GM21381 (cell line): ENCODE results near the gene ZDHHC19.
"Not testable (repeated sequence)": the region's sequence is repeated elsewhere in the genome, so short reads cannot be mapped to it uniquely, and the experiment has no call there.

Source experiments
- ATAC-seq: cut with Tn5 transposase; IDR thresholded peaks from one replicate; pipeline ENCODE4 v1.9.1; 2021; ENCODE audit warnings: mild to moderate bottlenecking, moderate library complexity; ENCODE audit not compliant: unreplicated experiment

ZDHHC19 gene

DNA sequence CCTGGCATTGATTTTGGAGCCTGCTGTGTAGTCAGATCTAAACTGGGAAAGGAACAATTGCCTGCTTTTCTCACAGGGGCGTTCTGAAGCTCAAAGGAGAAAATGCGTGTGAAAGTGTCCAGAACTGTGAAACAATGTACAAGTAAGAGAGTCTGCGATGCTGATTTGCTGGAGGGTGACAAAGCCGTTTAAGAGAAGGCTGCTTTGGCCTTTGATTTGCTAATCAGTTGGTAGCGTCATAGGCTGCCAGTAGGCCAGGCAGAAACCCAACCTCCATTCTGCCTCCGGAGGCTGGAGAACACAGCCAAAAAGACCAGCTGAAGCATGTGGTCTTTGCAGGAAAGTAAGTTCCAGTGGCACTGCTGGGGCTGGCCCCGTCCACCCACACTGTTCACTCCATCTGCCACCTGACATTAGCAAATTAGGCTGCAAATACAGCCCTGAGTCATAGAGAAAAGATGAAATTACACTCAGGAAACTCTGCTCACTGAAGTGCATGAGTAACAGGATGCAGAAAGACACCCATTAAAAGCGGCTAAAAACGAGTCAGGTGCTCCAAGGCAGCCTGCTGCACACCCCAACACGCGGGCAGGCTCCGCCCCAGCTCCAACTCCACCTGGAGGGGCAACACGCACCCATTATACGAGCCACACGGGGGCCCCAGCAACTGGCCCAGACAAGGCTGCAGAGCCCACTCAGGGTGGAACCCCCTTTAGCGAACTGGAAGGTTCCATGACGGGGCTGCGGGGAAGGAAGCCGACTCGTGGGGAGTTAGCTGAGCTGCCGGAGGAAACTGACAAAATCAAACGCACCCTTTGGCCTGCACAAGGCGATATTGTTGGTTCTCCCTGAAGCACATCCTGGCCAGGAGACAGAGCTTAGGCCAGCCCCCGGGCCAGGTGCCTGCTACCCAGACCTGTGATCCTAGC is 31.6 kb downstream of the ZDHHC19 start:
- ATAC-seq: peak; percentile 71

DNA sequence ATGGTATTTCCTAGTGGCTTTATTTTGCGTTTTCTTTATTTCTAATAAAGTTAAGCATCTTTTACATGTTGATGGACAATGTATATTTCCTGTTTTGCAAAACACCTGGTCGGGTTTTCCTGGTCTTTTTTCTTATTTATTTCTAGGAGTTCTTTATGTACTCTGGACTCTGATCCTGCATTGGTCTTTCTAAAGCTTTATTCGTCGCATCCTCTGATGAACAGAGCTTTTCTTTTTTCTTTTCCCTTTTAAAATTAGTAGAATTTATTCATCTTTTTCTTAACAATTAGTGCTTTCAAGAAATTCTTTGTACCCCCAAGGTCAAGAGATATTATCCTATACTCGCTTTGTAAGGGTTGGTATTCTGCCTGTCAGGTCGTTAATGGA is 32.2 kb downstream of the ZDHHC19 start:
- no peak for ATAC-seq

DNA sequence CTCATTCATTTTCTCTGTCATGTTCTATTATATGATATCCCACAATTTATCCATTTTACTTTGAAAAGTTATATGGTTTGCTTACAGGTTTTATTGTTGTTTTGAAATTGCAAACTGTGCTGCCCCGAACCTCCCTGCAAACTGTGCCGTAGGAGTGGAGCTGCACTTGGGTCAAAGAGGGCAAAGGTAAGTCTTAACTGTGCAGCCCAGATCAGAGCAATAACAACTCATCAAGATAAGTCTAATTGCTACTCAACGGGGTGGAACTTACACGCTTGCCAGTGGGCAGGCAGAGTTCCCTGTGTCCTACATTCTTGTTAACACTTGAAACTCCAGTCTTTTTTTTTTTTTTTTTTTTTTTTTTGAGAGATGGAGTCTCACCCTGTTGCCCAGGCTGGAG is 33.2 kb downstream of the ZDHHC19 start:
- ATAC-seq: no peak

GRCh38 chr3:196177567-196177966 is 33.6 kb downstream of the ZDHHC19 start:
- no peak for ATAC-seq

DNA sequence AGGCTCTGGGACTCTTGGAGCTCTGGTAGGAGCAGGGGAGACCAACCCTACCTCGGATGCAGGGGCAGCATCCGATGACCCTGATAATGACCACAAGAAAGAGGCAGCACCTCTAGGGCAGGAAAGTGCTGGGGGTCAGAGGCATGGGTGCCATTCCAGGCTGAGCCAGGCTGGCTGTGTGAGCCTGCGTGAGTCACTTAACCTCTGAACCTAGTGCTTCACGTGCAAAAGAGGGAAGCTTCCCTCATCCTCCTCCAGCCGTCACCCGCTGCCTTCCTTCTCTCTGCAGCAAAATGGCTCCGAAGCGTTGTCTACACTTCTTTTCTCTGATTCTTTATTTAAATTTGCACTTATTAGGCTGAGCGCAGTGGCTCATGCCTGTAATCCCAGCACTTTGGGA is 35.5 kb downstream of the ZDHHC19 start:
- ATAC-seq: no peak

DNA sequence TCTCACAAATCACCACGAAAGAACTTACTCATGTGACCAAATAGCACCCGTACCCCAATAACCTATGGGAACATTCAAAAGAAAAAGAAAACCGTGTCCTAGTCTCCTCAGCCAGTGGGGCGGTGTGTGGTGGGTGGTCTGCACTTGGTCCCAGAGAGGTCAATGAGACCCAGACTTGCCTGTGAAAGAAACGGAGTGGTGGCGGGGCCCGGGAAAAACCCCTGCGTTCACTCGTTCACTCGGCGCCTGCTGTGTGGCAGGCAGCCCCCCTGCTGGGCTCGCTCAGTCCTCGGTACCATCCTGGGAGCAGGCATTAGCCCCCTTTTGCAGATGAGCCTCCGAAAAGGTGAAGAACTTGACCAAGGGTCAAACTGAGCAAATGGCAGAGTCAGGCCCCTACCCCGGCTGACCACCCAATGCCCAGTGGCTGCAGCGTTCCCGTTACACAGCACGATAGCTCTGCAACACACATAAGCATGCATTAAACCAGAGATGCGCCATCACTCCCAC is 36.0 kb downstream of the ZDHHC19 start:
- ATAC-seq: no peak

DNA sequence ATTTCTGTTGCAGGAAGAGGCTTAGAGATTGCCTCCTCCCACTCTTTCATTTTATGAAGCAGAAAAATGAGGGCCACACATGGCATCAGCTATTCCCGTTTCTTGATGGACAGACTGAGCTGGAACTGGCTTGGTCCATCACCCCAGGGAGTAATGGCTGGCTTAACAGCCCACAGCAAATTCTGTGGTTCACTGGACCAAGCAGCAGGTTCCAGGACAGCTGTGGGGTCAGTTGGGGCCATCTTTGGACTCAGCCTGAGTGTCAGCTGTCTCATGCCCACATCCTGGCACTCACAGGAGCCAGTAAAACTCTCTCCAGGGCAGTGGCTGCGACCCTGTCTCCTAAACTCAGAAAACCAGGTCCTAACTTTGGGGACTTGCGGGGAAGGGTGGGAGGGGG is 36.5 kb downstream of the ZDHHC19 start:
- ATAC-seq: no peak

- not testable (repeated sequence) for ATAC-seq
Observed at GRCh38 chr3:196170296-196170695, 40.9 kb downstream of the ZDHHC19 start.

DNA sequence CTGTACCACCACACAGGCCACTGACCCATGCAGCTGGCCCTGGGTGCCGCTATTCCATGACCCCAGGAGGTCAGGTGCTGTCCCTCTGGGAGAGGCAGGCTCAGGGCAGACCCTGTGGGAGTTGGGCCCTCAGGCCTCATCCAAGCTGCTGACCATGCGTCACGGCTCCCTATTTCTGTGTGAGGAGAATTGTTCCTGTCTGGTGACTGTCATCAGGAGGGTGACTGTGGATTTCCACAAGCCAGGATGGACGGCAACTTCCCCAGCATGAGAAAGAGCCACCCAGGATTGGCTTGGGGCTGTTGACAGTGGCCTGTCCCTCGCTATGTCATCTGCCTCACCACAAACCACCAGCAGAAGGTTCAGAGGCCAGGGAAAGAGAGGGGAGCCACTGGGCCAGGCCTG is 41.4 kb downstream of the ZDHHC19 start:
- no peak for ATAC-seq

DNA sequence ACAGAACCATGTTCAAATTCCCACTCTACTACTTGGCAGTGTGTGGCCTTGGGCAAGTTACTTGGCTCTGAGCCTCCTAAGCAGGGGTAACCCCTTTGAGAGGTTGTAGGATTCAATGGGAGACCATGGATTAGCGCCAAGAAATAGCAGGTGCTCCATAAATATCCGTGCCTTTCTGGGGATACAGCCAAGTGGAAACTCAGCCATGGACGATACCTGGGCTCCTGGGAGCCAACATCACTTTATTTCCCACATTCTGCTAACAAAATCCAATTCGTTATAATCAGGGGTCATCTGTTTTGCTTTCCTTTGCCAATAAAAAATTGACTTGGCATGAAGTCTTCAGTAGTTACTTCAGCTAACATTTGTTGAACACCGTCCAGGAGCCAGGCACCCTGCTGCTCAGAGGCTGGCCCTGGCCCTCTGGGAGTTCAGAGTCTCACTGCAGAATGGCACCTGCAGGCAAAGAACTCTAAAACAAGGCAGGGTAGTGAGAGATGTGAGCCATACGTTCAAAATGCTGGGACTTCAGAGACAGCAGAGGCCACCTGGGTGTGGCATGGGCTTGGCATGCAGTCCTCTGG is 42.3 kb downstream of the ZDHHC19 start:
- no peak for ATAC-seq

DNA sequence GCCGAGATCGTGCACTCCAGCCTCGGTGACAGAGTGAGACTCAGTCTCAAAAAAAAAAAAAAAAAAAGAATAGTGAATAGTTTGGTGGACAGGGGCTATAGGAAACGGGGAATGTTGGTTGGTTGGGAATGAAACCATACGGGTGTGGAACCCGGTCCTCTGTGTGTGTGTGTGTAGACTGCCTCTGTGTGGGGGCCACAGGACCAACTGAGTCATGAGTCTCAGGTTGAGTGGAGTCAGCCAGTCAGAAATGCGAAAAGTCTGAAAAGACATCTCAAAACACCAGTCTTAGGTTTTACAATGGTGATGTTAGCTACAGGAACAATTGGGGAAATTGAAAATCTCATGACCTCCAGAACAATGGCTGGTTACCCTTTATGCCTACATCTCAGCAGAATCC is 44.5 kb downstream of the ZDHHC19 start:
- ATAC-seq: no peak

DNA sequence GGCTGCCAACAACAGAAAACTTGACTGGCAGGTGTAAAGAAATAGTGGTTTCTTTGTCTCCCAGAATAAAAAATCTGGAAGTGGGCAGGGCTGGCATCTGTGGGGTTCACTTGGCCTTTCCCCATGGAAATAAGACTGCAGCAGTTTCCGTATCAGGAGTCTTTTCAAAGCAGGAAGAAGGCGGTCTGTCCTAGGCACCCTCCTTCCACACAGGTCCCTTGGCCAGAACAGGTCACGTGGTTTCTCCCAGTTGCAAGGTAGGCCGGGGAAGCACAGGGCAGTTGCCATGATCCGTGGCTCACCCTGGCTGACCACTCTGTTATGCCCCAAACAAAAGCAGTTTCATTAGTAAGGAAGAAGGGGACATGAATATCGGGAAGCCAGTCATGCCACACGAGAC is 45.4 kb downstream of the ZDHHC19 start:
- ATAC-seq: no peak

GRCh38 chr3:196165006-196165575 is 46.1 kb downstream of the ZDHHC19 start:
- ATAC-seq: not testable (repeated sequence)

- no peak for ATAC-seq
Observed at GRCh38 chr3:196164576-196164975, 46.6 kb downstream of the ZDHHC19 start.

DNA sequence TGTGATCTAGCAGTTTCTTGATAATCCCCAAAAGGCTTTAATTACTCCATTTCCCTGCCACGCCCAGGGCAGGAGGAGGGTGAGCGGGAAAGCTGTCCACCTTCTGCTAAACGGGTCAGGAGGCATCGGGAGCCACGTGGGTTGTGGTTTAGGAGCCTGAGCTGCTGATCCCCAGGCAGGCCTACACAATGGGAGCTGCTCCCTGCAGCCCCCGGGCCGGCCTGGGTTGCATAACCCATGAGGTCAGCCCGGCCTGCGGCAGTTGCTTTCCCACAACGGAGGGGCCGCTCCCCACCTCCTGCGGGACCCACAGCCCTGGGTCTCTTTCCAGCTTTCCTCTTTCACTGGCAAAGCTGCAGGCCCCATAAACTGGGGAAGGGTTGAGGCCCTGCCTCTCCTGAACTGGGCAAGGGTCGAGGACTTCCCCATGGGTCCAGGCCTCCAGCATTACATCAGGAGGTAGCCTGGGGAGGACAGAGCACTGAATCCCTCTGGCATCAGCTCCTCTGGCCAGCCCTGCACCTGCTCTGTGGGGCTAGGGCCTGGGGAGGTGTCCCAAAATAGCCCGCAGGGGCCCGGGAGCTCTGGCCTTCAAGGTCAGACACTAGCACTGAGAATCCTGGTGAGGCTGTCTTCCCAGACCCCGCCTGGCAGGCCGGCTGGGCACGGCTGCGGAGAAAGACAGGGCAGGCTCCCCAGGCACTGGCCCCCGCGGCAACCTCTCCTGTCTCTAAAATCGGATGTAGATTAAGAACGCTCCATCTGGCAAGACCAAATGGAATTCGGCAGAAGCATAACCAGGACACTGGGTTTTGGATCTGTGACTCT is 47.3 kb downstream of the ZDHHC19 start:
- no peak for ATAC-seq

- no peak for ATAC-seq
Observed at GRCh38 chr3:196163212-196163611, 48.0 kb downstream of the ZDHHC19 start.

DNA sequence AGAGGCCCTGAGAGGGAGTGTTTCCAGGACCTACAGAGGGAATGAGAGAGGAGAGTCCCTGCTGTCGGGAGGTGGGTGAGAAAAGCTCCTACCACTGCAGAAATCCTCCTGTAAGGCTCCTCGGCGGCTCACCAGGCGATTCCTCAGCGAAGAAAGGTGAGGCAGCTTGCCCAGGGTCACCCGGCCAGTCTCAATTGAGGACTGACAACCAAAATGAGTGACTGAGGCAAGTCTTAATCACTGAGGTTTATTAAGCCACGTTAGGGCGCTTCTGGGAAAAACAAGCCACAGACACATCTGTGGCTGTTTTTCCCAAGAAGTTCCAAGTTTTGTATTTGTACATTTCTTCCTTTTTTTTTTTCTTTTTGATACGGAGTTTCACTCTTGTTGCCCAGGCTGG is 48.5 kb downstream of the ZDHHC19 start:
- ATAC-seq: no peak

DNA sequence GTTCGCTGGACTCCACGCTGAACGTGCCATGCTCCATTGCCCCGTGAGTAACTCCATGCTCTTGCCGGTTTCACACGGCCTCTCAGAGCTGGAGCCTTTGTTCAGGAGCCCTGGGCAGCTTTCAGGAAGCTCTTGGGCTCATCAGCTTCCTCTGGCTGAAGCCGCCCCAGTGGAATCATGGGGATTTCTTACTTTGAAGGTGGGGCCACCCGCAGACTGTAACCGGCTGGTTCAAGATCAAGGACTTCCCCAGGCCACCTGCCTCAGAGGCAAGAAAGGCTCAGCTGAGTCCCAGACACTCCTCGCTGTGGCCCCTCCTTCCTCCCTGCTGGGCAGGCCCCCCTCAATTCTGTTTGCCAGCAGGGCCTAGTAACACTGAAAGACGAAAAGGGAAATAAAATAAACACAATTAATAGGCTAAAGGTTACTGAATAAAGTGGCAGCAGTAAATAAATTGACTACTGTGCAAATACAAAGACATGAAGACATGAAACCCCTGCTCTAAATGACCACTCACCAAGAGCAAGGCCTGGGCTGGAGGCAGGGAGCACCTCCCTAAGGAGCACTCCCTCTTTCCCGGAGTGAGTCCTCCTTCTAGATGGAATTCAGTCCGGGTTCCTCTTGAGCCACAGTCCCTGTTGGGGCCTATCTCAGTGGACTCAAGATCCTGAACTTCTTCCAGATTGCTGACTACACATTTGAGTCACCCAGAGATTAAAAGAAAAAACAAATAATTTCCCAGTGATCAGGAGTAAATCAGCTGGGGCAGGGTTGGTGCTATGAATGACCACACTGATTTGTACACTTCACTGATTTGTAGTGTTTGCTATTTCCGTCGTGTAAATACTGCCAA is 51.0 kb downstream of the ZDHHC19 start:
- peak; percentile 80 for ATAC-seq

DNA sequence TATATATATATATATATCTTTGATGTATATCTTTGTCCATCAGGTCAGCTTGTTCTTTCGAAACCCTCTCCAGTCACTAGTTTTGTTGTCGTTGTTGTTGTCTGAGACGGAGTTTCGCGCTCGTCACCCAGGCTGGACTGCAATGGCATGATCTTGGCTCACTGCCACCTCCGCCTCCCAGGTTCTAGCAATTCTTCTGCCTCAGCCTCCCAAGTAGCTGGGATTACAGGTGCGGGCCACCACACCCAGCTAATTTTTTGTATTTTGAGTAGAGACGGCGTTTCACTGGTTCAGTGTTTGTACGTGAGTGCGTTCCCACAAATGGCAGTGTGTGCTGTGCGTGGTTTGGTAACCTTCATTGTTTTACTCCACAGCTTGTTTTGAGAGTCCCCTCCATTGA is 51.7 kb downstream of the ZDHHC19 start:
- no peak for ATAC-seq

GRCh38 chr3:196156160-196156559 is 55.0 kb downstream of the ZDHHC19 start:
- ATAC-seq: no peak
